Transverse colon (tissue), 4 donors: Measurements from ENCODE around the gene MYH7. TPM values are rescaled to one million over a fixed set of nuclear protein-coding genes. Genes with fewer than 3 reads are reported as not detected.

Experiments
- DNase-seq: peaks from one replicate; pipeline ENCODE4 v3.0.0-alpha.2; 2019
- H3K27ac ChIP-seq, 4 donors: fragments of 200-600 bp; sonication (generic); 2 replicates each; pipeline ENCODE4 v1.5.1; 2016 to 2018; ENCODE audit warnings: inconsistent platforms in 4 of 4
- H3K27me3 ChIP-seq: fragments of 200-600 bp; sonication (generic); 2 replicates; pipeline ENCODE4 v1.5.1; 2017; ENCODE audit warnings: inconsistent platforms
- H3K36me3 ChIP-seq, 4 donors: fragments of 200-600 bp; sonication (generic); 2 replicates each; pipeline ENCODE4 v1.5.1; 2017 to 2019; ENCODE audit warnings: inconsistent platforms in 4 of 4
- H3K4me1 ChIP-seq, 4 donors: fragments of 200-600 bp; sonication (generic); 2 replicates each; pipeline ENCODE4 v1.5.1; 2017 to 2020; ENCODE audit warnings: inconsistent platforms in 4 of 4
- H3K4me3 ChIP-seq, 4 donors: fragments of 200-600 bp; sonication (generic); 1 replicate in 1 of 4; 2 replicates in 3 of 4; pipeline versions ENCODE4 v1.5.1 to v1.6.1; 2017 to 2019; ENCODE audit warnings: inconsistent platforms in 4 of 4
- H3K9me3 ChIP-seq, 2 donors: fragments of 200-600 bp; sonication (generic); 2 replicates each; pipeline ENCODE4 v1.5.1; 2017 to 2019; ENCODE audit warnings: inconsistent platforms in 2 of 2
- CTCF ChIP-seq, 5 experiments: fragments of 200-600 bp in 3 of 5; fragments of 450-650 bp in 2 of 5; sonication (generic) in 3 of 5; IDR thresholded peaks; 1 replicate in 2 of 5; 2 replicates in 3 of 5; pipeline ENCODE4 v1.5.1; 2016 to 2017; ENCODE audit warnings: antibody characterized with exemption in 5 of 5, inconsistent platforms in 3 of 5, mild to moderate bottlenecking in 2 of 5, moderate library complexity in 1 of 5
- EP300 ChIP-seq: sonication (generic); formaldehyde crosslinking; IDR thresholded peaks from one replicate; pipeline ENCODE4 v1.6.1; 2017; ENCODE audit warnings: antibody characterized with exemption, low read depth
- POLR2A ChIP-seq: fragments of 450-650 bp; IDR thresholded peaks from one replicate; pipeline ENCODE4 v1.6.1; 2016; ENCODE audit warnings: antibody characterized with exemption, mild to moderate bottlenecking, moderate library complexity
- POLR2AphosphoS5 ChIP-seq, 3 donors: sonication (generic); formaldehyde crosslinking; IDR thresholded peaks; one replicate each; pipeline ENCODE4 v1.6.1; 2016; ENCODE audit warnings: antibody characterized with exemption in 3 of 3
- WGBS, 2 donors: methylation state at CpG; one replicate each; pipeline ENCODE4 v1.1.5; 2018; ENCODE audit warnings: low coverage in 1 of 2; 5-methylcytosine and 5-hydroxymethylcytosine counted together
- in situ Hi-C, 4 donors: fragments of 200-750 bp; cut with MboI; loops; one replicate each; pipeline versions ENCODE4 v1.15.0 to v1.15.1; 2017; ENCODE audit warnings: low sequenced_read_pairs in 3 of 4, low pct_ligation_motif_present in 1 of 4, low pct_unique_long_range_greater_than_20kb in 1 of 4
- intact Hi-C: fragments of 100-400 bp; cut with DNase I; formaldehyde crosslinking; loops from one replicate; pipeline ENCODE4 v1.15.1; 2023; ENCODE audit warnings: low total_unique reads
- total RNA-seq, 4 donors: library from RNA; depleted of rRNA; stranded (reverse); fragments of >200 nt; gene quantifications; one replicate each; pipeline ENCODE4 v1.1.0, GENCODE V29; 2016

Gene MYH7
- total RNA-seq, 4 donors from 2014 or later = 0.64 to 2.9 TPM; not detected in 2

GRCh38 chr14:23437133-23438100, 2.0 kb upstream of the MYH7 start:
- Histone ChIP-seq H3K9me3 (no peaks in the 10 kb centered on the region), H3K36me3 (no peaks in the 10 kb centered on the region), H3K27ac (no peak overlapping the region), H3K4me3 (no peak overlapping the region), H3K4me1 (no peaks in the 10 kb centered on the region), H3K27me3 (no peaks in the 10 kb centered on the region)
- WGBS, 2 donors = 79 to 100% methylated on average over 1 to 7 of the region's 8 CpGs
- intact Hi-C loops (no loop called here), in situ Hi-C loops (no loop called here)
- TF ChIP-seq EP300 = no peak
- TF ChIP-seq POLR2AphosphoS5 (IDR thresholded peaks at IDR 0.05) = no peak
- TF ChIP-seq POLR2A = no peak
- no peak for TF ChIP-seq CTCF (IDR thresholded peaks at IDR 0.05)
- DNase-seq = no peak

- H3K9me3 ChIP-seq = no peaks in the 10 kb centered on the region
- DNase-seq = peak; percentile 1
- no peaks in the 10 kb centered on the region for H3K36me3 ChIP-seq
- H3K27ac ChIP-seq = no peak overlapping the region
- TF ChIP-seq CTCF (IDR thresholded peaks at IDR 0.05) = no peak
- no peak for TF ChIP-seq EP300
- TF ChIP-seq POLR2AphosphoS5 (IDR thresholded peaks at IDR 0.05) = no peak
- TF ChIP-seq POLR2A = no peak
- no peaks in the 10 kb centered on the region for H3K27me3 ChIP-seq
- intact Hi-C loops = no loop called here
- no peak overlapping the region for H3K4me3 ChIP-seq
- no peaks in the 10 kb centered on the region for H3K4me1 ChIP-seq
- WGBS, 2 donors = 70% methylated on average over 15 of the region's 15 CpGs; no CpG with 5 or more reads in 1 of the 2 donors
- in situ Hi-C loops = no loop called here
Measured at GRCh38 chr14:23436327-23437132, 1.1 kb upstream of the MYH7 start.

- H3K4me3 ChIP-seq = no peak overlapping the region
- no peaks in the 10 kb centered on the region for H3K4me1 ChIP-seq
- TF ChIP-seq CTCF (IDR thresholded peaks at IDR 0.05) (no peak), POLR2A (no peak), EP300 (no peak), POLR2AphosphoS5 (IDR thresholded peaks at IDR 0.05) (no peak)
- no peaks in the 10 kb centered on the region for H3K27me3 ChIP-seq
- H3K9me3 ChIP-seq = no peaks in the 10 kb centered on the region
- intact Hi-C loops = no loop called here
- peak; percentile 1 for DNase-seq
- 70 to 75% methylated on average over 5 to 8 of the region's 8 CpGs for WGBS, 2 donors
- in situ Hi-C loops = no loop called here
- H3K27ac ChIP-seq = no peak overlapping the region
- no peaks in the 10 kb centered on the region for H3K36me3 ChIP-seq
Measured at GRCh38 chr14:23434488-23435222, 805 bp downstream of the MYH7 start.
